HG03066 (cell line): ENCODE data around the gene UROD.
A peak's percentile ranks its signal among the peaks of the same experiment; 100 is the strongest.

Experiments used
- ATAC-seq: cut with Tn5 transposase; IDR thresholded peaks from one replicate; pipeline ENCODE4 v1.9.1; 2021; ENCODE audit warnings: low read depth; ENCODE audit not compliant: unreplicated experiment

Gene UROD

GRCh38 chr1:45008076-45008475 is 4.0 kb upstream of the UROD start:
- no peak for ATAC-seq

GRCh38 chr1:45008516-45008915 is 3.5 kb upstream of the UROD start:
- no peak for ATAC-seq

GRCh38 chr1:45009296-45009865 is 2.7 kb upstream of the UROD start:
- no peak for ATAC-seq

- no peak for ATAC-seq
Measured at GRCh38 chr1:45009956-45010854, 1.8 kb upstream of the UROD start.

- peak; percentile 75 for ATAC-seq
Measured at GRCh38 chr1:45010855-45011811, 921 bp upstream of the UROD start, which contains the start of gene HECTD3. Gene HECTD3 (minus strand): TSS chr1:45011324. CDS start chr1:45011257, 67 bp downstream.

- no peak for ATAC-seq
Measured at GRCh38 chr1:45012639-45013278, 705 bp downstream of the UROD start.

- ATAC-seq, result no peak
Measured at GRCh38 chr1:45013551-45014209, 1.6 kb downstream of the UROD start.

- ATAC-seq, result no peak
Measured at GRCh38 chr1:45014321-45015028, 2.4 kb downstream of the UROD start.

- ATAC-seq, result no peak
Measured at GRCh38 chr1:45015683-45016082, 3.6 kb downstream of the UROD start.

- ATAC-seq, result no peak
Measured at GRCh38 chr1:45016090-45016697, 4.1 kb downstream of the UROD start.

- ATAC-seq, result no peak
Measured at GRCh38 chr1:45016767-45017166, 4.7 kb downstream of the UROD start.

- no peak for ATAC-seq
Measured at GRCh38 chr1:45018599-45019230, 6.7 kb downstream of the UROD start.

GRCh38 chr1:45023663-45024062 is 11.6 kb downstream of the UROD start:
- ATAC-seq, result no peak

- no peak for ATAC-seq
Measured at GRCh38 chr1:45026446-45026845, 14.4 kb downstream of the UROD start.

- ATAC-seq, result no peak
Measured at GRCh38 chr1:45032837-45033236, 20.8 kb downstream of the UROD start.

- no peak for ATAC-seq
Measured at GRCh38 chr1:45033356-45033755, 21.3 kb downstream of the UROD start.

- ATAC-seq, result no peak
Measured at GRCh38 chr1:45035631-45036301, 23.7 kb downstream of the UROD start.

GRCh38 chr1:45037456-45037855 is 25.4 kb downstream of the UROD start:
- ATAC-seq, result no peak
